H1 (cell line): ENCODE measurements around the gene B3GALT5.

Experiments
- ATF3 ChIP-seq: IDR thresholded peaks from 2 replicates; pipeline ENCODE4 v1.6.1; 2011; ENCODE audit warnings: low read depth, mild to moderate bottlenecking, low read length; ENCODE audit not compliant: insufficient read depth
- CBX8 ChIP-seq: fragments of 300-800, 300-1000 bp; sonication (generic); IDR thresholded peaks from 2 replicates; pipeline ENCODE4 v1.7.1; 2016; ENCODE audit warnings: low read depth, low read length, borderline replicate concordance
- CTCF ChIP-seq, 3 experiments: IDR thresholded peaks; 1 replicate in 2 of 3; 2 replicates in 1 of 3; pipeline versions ENCODE4 v1.5.1 to v1.6.1; 2011; ENCODE audit warnings: low read length in 3 of 3, mild to moderate bottlenecking in 3 of 3, inconsistent platforms in 2 of 3, low read depth in 1 of 3, moderate library complexity in 1 of 3; ENCODE audit not compliant: insufficient read depth in 1 of 3; ENCODE audit errors: control extremely low read depth in 1 of 3
- GABPA ChIP-seq: IDR thresholded peaks from 2 replicates; pipeline ENCODE4 v1.6.1; 2011; ENCODE audit warnings: mild to moderate bottlenecking, low read length, moderate library complexity, borderline replicate concordance; ENCODE audit not compliant: insufficient read depth
- HDAC2 ChIP-seq, 2 experiments: fragments of 300-600 bp in 1 of 2; sonication (generic) in 1 of 2; IDR thresholded peaks; 2 replicates each; pipeline ENCODE4 v1.6.1; 2011 to 2012; ENCODE audit warnings: low read depth in 2 of 2, low read length in 2 of 2, mild to moderate bottlenecking in 2 of 2, moderate library complexity in 2 of 2, borderline replicate concordance in 1 of 2, inconsistent platforms in 1 of 2
- KDM1A ChIP-seq: fragments of 200-600, 300-600 bp; sonication (generic); IDR thresholded peaks from 2 replicates; pipeline ENCODE4 v1.7.1; 2016; ENCODE audit warnings: mild to moderate bottlenecking, low read length, borderline replicate concordance
- MAX ChIP-seq: IDR thresholded peaks from 2 replicates; pipeline ENCODE4 v1.6.1; 2012; ENCODE audit warnings: inconsistent platforms
- PHF8 ChIP-seq: fragments of 200-600 bp; sonication (generic); conservative IDR thresholded peaks from 2 replicates; pipeline ENCODE4 v1.7.1; 2012; ENCODE audit warnings: low read depth, mild to moderate bottlenecking, inconsistent platforms, low read length, moderate library complexity
- POLR2AphosphoS5 ChIP-seq: IDR thresholded peaks from 2 replicates; pipeline ENCODE4 v1.6.1; 2011; ENCODE audit warnings: low read depth, low read length
- TBP ChIP-seq: IDR thresholded peaks from 2 replicates; pipeline ENCODE4 v1.6.1; 2011; ENCODE audit warnings: low read depth, low read length, improper control_type of control experiment

GRCh38 chr21:39638281-39638680, 25.5 kb downstream of the B3GALT5 start:
- TF ChIP-seq KDM1A (no peak), CBX8 (no peak), CTCF (IDR thresholded peaks at IDR 0.05; ENCODE audit: control extremely low read depth in 1 of 3, insufficient read depth in 1 of 3, low read depth in 1 of 3, low read length in 3 of 3) (no peak), POLR2AphosphoS5 (no peak), ATF3 (no peak), HDAC2 (IDR thresholded peaks at IDR 0.05; ENCODE audit: borderline replicate concordance in 1 of 2, low read depth in 2 of 2, low read length in 2 of 2) (no peak), MAX (peak; percentile 26; the same call in 1 of the 2 replicates), PHF8 (no peak), GABPA (no peak), TBP (no peak)
